Measurements from ENCODE around the gene EEIG2.
"Not testable (repeated sequence)": the region's sequence is repeated elsewhere in the genome, so short reads cannot be mapped to it uniquely, and the experiment has no call there.

Gene EEIG2

DNA sequence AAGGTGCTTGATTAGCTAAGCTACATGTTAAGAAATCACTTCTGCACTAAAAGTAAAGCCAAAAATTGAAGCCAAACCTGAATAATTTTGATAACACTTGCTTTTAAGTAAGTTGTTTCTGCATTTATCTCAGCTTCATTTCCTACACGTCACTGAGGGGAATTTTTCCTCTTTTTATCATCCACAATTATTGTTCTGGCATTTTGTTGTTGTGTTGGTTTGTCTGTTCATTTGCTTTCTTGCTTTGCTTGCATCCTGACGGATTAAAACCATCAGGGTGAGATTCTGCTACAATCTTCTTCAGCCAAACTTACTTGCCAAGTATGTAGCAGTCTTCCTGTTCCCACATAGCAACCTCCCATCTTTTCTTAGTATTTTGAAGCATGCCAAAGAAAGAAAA, 18.0 kb upstream of the EEIG2 start:
- no peak overlapping the region for H3K27ac ChIP-seq
- DNase-seq (ENCODE audit: low read depth, low spot score), result no peak

DNA sequence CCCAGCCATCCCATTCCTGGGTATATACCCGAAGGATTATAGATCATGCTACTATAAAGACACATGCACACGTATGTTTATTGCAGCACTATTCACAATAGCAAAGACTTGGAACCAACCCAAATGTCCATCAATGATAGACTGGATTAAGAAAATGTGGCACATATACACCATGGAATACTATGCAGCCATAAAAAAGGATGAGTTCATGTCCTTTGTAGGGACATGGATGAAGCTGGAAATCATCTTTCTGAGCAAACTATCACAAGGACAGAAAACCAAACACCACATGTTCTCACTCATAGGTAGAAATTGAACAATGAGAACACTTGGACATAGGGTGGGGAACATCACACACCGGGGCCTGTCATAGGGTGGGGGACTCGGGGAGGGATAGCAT, 12.4 kb upstream of the EEIG2 start:
- not testable (repeated sequence) for H3K27ac ChIP-seq; DNase-seq (ENCODE audit: low read depth, low spot score)

GRCh38 chr1:108551137-108551862, 8.6 kb upstream of the EEIG2 start:
- no peak for DNase-seq (ENCODE audit: low read depth, low spot score)
- H3K27ac ChIP-seq, result no peak overlapping the region

GRCh38 chr1:108553905-108554304, 6.0 kb upstream of the EEIG2 start:
- no peak for DNase-seq (ENCODE audit: low read depth, low spot score)
- H3K27ac ChIP-seq, result no peak overlapping the region

GRCh38 chr1:108554682-108555427, 5.0 kb upstream of the EEIG2 start:
- no peak overlapping the region for H3K27ac ChIP-seq
- DNase-seq (ENCODE audit: low read depth, low spot score), result no peak

- DNase-seq (ENCODE audit: low read depth, low spot score), result no peak
- no peak overlapping the region for H3K27ac ChIP-seq
Observed at GRCh38 chr1:108556066-108556465, 3.8 kb upstream of the EEIG2 start.

- H3K27ac ChIP-seq, result no peak overlapping the region
- no peak for DNase-seq (ENCODE audit: low read depth, low spot score)
Observed at GRCh38 chr1:108556499-108556898, 3.4 kb upstream of the EEIG2 start.

DNA sequence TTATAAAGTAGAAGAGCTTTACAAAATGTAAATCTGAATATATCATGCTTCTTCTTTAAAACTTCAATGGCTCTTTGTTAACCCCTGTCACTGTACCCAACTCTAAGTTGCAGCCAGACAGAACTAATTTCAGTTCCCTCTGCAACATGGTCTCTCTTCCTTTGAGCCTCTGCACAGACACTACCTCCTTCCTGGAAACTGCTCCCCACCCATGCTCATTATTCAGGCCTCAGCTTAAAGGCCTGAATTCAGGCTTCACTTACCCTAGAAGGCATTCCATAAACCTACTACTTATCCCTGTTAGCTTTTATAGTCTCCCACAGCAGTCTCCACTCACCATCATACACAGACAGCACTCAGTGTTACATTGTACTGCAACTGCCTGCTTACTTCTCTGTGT, 2.6 kb upstream of the EEIG2 start:
- DNase-seq (ENCODE audit: low read depth, low spot score), result no peak
- H3K27ac ChIP-seq, result no peak overlapping the region

GRCh38 chr1:108560189-108560873, 431 bp downstream of the EEIG2 start:
- H3K27ac ChIP-seq, result no peak overlapping the region
- DNase-seq (ENCODE audit: low read depth, low spot score), result no peak

DNA sequence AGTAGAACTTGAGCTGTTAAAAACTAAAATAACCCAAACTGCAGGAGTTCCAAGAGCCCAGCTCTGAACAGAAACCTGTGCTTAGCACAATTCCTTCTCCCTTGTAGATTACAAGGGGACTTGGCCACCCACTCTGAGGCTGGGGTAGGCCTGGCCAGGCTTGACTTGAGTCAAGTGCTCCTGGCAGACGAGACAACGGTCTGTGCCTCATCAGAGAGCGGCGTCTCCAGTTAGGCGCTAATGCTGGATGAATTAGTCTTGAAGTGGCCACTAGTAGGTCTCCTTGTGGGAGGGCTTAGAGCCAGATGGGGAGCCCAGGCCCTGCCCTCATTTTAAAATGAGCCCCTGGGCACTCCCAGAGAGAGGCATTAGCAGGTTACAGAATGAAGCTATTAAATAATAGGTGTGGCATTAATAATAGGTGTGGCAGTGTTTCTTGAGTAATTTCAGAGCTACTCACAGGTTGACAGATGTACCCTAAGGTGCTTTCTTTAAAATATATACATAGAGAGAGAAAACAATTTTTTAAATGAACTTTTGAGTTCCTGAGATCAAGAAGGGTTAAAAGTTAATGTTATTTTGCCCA, 1.1 kb downstream of the EEIG2 start:
- DNase-seq (ENCODE audit: low read depth, low spot score), result no peak
- H3K27ac ChIP-seq, result no peak overlapping the region

- no peak for DNase-seq (ENCODE audit: low read depth, low spot score)
- H3K27ac ChIP-seq, result no peak overlapping the region
Observed at GRCh38 chr1:108561689-108562326, 1.9 kb downstream of the EEIG2 start.

DNA sequence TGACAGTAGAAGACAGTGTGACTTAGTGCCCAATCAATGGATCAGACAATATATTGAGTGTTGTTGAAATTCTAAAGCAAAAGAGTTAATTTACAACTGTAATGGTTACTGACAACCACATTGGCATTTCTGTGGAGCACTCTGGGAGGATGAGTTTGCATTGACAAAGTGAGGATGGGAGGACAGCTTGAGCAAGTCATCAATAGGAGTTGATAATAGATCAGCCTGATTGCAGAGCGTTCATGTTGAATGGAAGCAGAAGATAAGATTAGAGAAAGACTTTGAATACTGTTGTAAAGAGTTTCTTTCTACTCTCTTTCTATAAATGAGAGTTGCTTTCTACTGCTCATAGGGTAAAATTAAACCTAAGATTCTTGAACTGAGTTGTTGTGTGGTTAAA, 3.9 kb downstream of the EEIG2 start:
- DNase-seq (ENCODE audit: low read depth, low spot score), result no peak

DNA sequence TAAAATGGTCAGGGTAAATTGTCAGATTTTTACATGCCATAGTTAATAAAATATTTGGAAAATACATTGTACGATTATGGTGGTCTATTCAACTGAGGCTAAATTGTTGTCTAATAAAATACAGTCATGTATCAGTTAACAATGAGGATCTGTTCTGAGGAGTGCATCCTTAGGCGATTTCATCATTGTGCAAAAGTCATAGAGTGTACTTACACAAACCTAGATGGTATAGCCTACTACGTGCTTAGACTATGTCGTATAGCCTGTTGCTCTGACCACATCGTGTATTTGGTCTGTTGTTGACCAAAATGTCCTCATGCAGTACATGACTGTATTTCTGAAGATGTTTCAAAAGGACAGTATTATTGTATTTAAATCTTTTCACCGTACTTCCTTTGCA, 5.2 kb downstream of the EEIG2 start:
- DNase-seq (ENCODE audit: low read depth, low spot score), result no peak
- H3K27ac ChIP-seq, result no peak overlapping the region

More for the DNA sequence above, 3.9 kb downstream of the EEIG2 start:
- no peak overlapping the region for H3K27ac ChIP-seq

GRCh38 chr1:108565512-108565911, 5.6 kb downstream of the EEIG2 start:
- H3K27ac ChIP-seq, result no peak overlapping the region
- no peak for DNase-seq (ENCODE audit: low read depth, low spot score)

GRCh38 chr1:108568589-108568988, 8.7 kb downstream of the EEIG2 start:
- DNase-seq (ENCODE audit: low read depth, low spot score), result no peak
- no peak overlapping the region for H3K27ac ChIP-seq

DNA sequence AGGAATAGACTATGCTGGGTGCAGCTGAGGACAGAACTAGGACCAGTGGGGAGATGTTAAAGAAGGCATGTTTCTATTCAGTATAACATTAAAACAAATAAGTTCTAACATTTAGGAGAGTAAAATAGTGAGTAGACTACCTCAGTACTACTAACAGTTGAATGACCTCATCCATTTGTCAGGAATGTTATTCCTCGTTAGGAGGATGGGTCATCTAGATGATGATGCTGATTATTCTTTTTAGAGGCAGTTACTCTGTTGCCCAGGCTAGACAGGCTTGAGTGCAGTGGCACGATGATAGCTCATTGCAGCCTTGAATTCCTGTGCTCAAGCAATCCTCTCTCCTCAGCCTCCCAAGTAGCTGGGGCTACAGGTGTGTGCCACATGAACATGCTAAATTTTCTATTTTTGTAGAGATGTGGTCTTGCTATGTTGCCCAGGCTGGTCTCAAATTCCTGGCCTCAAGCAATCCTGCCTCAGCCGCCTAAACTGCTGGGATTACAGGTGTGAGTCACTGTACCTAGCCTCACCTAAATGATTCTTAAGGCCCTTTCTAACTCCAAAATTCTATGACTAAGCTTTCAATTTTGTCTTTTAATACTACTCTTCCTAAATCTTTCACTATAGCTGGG, 9.3 kb downstream of the EEIG2 start:
- no peak overlapping the region for H3K27ac ChIP-seq
- no peak for DNase-seq (ENCODE audit: low read depth, low spot score)

GRCh38 chr1:108570128-108570527, 10.2 kb downstream of the EEIG2 start:
- H3K27ac ChIP-seq, result no peak overlapping the region

DNA sequence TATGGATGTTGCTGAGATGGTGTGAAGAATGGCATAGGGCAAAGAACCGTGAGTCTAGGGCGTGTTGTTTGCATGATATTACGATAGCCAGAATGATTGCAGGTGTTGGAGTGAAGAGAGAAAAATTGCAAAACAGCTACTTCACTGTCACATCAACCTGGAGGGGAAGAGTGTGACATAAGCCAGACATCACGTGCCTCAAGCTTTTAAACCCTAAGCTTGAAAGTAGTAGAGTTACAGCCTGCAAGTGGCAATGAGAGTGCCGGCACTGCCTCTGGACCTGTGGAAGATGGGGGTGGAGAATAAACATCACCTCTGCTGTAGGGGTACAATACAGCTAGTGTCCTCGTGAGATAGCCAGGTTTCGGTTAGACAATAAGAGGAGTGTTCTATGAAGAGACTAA, 11.1 kb downstream of the EEIG2 start:
- DNase-seq (ENCODE audit: low read depth, low spot score), result no peak
- no peak overlapping the region for H3K27ac ChIP-seq

More at GRCh38 chr1:108570128-108570527, 10.2 kb downstream of the EEIG2 start:
- no peak for DNase-seq (ENCODE audit: low read depth, low spot score)

GRCh38 chr1:108572182-108572581, 12.3 kb downstream of the EEIG2 start:
- H3K27ac ChIP-seq, result no peak overlapping the region
- no peak for DNase-seq (ENCODE audit: low read depth, low spot score)

- DNase-seq (ENCODE audit: low read depth, low spot score), result no peak
- H3K27ac ChIP-seq, result no peak overlapping the region
Observed at GRCh38 chr1:108573183-108573582, 13.3 kb downstream of the EEIG2 start.

Data from epithelial cell of prostate (primary cell).